ENCODE results near the gene GPRC5A. TPM values are rescaled to one million over a fixed set of nuclear protein-coding genes. Genes with fewer than 3 reads are reported as not detected.

The GPRC5A gene, protein sequence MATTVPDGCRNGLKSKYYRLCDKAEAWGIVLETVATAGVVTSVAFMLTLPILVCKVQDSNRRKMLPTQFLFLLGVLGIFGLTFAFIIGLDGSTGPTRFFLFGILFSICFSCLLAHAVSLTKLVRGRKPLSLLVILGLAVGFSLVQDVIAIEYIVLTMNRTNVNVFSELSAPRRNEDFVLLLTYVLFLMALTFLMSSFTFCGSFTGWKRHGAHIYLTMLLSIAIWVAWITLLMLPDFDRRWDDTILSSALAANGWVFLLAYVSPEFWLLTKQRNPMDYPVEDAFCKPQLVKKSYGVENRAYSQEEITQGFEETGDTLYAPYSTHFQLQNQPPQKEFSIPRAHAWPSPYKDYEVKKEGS
- 49.6 and 49.7 TPM in 2 replicates for total RNA-seq (2012; rRNA removed)
- 193 and 201 TPM in 2 replicates for polyA plus RNA-seq (2012; rRNA removed)
- polyA plus RNA-seq (2012; cell fraction: cytosol; rRNA removed) = 70.1 and 182 TPM in 2 replicates
- 125 and 230 TPM in 2 replicates for polyA plus RNA-seq (2012; cell fraction: nucleus; rRNA removed; ENCODE audit: low replicate concordance)
- percentile 98 among the genes with signal in this experiment for Bru-seq, nascent RNA
- BruChase-seq, experiment 1, labeled RNA remaining after a 6-hour chase = percentile 95 among the genes with signal in this experiment
- BruChase-seq, experiment 2, labeled RNA remaining after a 2-hour chase = percentile 98 among the genes with signal in this experiment
- long read RNA-seq, full-length matches to known transcripts = 67 of 100 reads
- long read RNA-seq, partial matches to known transcripts = 16 of 100 reads
- long read RNA-seq, other reads (novel, unspliced or antisense) = 17 of 100 reads

DNA sequence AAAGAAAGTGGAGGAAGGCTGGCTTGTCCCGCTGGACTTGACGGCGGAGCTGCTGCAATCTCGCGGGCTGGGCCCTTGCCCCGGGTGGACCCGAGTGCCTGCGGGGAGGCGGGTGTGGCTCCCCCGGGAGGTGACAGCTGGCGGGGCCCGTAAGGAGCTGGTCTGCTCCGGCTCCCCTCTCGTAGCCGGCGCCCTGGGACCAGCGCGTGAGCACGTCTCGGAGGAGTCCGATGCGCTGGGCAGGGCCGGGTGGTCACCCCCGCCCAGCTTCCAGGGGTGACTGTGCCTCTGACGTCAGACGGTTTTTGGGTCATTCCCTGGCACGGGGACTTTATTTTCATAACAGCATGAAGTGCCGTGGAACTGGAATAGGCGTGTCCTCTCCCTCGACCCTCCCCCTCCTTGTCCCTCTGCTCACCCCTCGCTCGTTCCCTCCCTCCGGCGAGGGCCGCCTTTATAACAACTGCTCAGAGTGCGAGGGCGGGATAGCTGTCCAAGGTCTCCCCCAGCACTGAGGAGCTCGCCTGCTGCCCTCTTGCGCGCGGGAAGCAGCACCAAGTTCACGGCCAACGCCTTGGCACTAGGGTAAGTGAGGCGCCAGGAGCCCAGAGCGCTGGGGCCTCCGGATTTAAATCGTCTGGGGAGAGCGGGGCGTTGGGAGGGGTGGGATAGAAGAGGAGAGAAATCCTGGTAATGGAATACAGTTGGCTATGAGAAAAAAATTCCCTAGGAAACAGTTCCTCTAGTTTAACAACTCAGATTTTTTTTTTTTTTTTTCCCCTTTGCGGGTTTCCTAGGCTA, at the start of gene GPRC5A:
GPRC5A (plus strand) TSS at position 483 of the 801 bp plus-strand sequence. CDS start 16,688 bp downstream, outside the sequence.
- POLR2A ChIA-PET (ENCODE audit: unreplicated experiment) = interaction anchor here (0.6 kb wide), 1 partner anchor 23 kb away, joined by 3 read pairs; no protein-coding TSS in a partner anchor
- 3% methylated on average over 13 of the region's 50 CpGs; no CpG with 5 or more reads in 1 of the 2 experiments for WGBS, 2 experiments (ENCODE audit: extremely low coverage in 2 of 2, insufficient read length in 1 of 2)
- H2AK5ac ChIP-seq (ENCODE audit: low read depth, low read length) = peak within 1 kb of the TSS; percentile 88
- ATAC-seq (ENCODE audit: low read depth) = peak; percentile 90
- H3K9me1 ChIP-seq (ENCODE audit: insufficient read depth, low read length) = peaks cover 11% of the 10 kb centered on the region
- peak within 1 kb of the TSS; percentile 91 for H3K23ac ChIP-seq (ENCODE audit: low read depth, low read length)
- peaks cover 4% of the 10 kb centered on the region; the same call in 1 of the 2 replicates for H3K36me3 ChIP-seq (ENCODE audit: control insufficient read depth, insufficient read depth, low read length)
- H3K4me3 ChIP-seq (ENCODE audit: insufficient read depth, low read depth, low read length) = peak within 1 kb of the TSS; percentile 72
- H3K4me2 ChIP-seq (ENCODE audit: low read depth, low read length) = peak within 1 kb of the TSS; percentile 80
- peak within 1 kb of the TSS; percentile 95 for H2AK9ac ChIP-seq (replicated peaks; ENCODE audit: low read depth, low read length, poor library complexity)
- peak within 1 kb of the TSS; percentile 78 for H3K27ac ChIP-seq (ENCODE audit: insufficient read depth, low read length)
- peak within 1 kb of the TSS; percentile 72 for H4K5ac ChIP-seq (ENCODE audit: low read depth, low read length)
- H2AFZ ChIP-seq (replicated peaks; ENCODE audit: low read length, poor library complexity) = peak within 1 kb of the TSS; percentile 91
- H3K27me3 ChIP-seq (ENCODE audit: control insufficient read depth, insufficient read depth, low read length) = no peaks in the 10 kb centered on the region
- peak within 1 kb of the TSS; percentile 73 for H2BK20ac ChIP-seq (ENCODE audit: low read depth, low read length)
- H4K8ac ChIP-seq (ENCODE audit: low read depth in 2 of 2, low read length in 2 of 2) = peak within 1 kb of the TSS; percentile 73 to 85
- in situ Hi-C loops (cut with MboI; ENCODE audit: low sequenced_read_pairs) = no loop called here
- no peaks in the 10 kb centered on the region for H3K9me3 ChIP-seq (ENCODE audit: control insufficient read depth, insufficient read depth, low read length)
- peaks cover 7% of the 10 kb centered on the region; the same call in 1 of the 2 replicates for H4K20me1 ChIP-seq (ENCODE audit: insufficient read depth, low read length)
- peak within 1 kb of the TSS; percentile 88 for H4K91ac ChIP-seq (ENCODE audit: insufficient read depth, low read depth, low read length)
- H3K79me1 ChIP-seq (ENCODE audit: low read depth in 1 of 2, low read length in 2 of 2) = peaks cover 6 to 42% of the 10 kb centered on the region in 2 experiments; a peak in 3 of 4 replicates
- peak; percentile 98 for DNase-seq
- peak within 1 kb of the TSS; percentile 80; the same call in 2 of the 3 replicates for H2BK15ac ChIP-seq (ENCODE audit: low read depth, low read length)
- no TSS peak for BruUV-seq (replicated peaks)
- dilution Hi-C loops (cut with HindIII; ENCODE audit: low sequenced_read_pairs, unreplicated experiment) = no loop called here
- H2BK120ac ChIP-seq (ENCODE audit: low read depth, low read length) = peak within 1 kb of the TSS; percentile 88
- peaks cover 9% of the 10 kb centered on the region for H3K4me1 ChIP-seq (ENCODE audit: control insufficient read depth, insufficient read depth, low read length)
- H2BK5ac ChIP-seq (ENCODE audit: low read depth, low read length, poor library complexity, severe bottlenecking) = peak within 1 kb of the TSS; percentile 87
- CTCF ChIA-PET = interaction anchor here (0.7 to 1.3 kb wide), 5 partner anchors 24 to 697 kb away, joined by 3 to 7 read pairs (median 3); no protein-coding TSS in a partner anchor
- peak within 1 kb of the TSS; percentile 86 for H3K9ac ChIP-seq (ENCODE audit: low read depth, low read length)
- H3K14ac ChIP-seq (replicated peaks; ENCODE audit: low read depth, low read length) = peak within 1 kb of the TSS; percentile 83
- peak within 1 kb of the TSS; percentile 39 for H3K18ac ChIP-seq (ENCODE audit: low read depth, low read length)
- intact Hi-C loops (cut with micrococcal nuclease) = loop anchor here (1.0 to 2.0 kb wide), 2 partner anchors 21 to 54 kb away; no protein-coding TSS in a partner anchor
- H3K4ac ChIP-seq (ENCODE audit: low read depth, low read length) = peak within 1 kb of the TSS; percentile 92
- peak within 1 kb of the TSS; percentile 86 for H3K56ac ChIP-seq (ENCODE audit: extremely low read depth, insufficient read depth, low read length)
- TF ChIP-seq, protein P1, sequence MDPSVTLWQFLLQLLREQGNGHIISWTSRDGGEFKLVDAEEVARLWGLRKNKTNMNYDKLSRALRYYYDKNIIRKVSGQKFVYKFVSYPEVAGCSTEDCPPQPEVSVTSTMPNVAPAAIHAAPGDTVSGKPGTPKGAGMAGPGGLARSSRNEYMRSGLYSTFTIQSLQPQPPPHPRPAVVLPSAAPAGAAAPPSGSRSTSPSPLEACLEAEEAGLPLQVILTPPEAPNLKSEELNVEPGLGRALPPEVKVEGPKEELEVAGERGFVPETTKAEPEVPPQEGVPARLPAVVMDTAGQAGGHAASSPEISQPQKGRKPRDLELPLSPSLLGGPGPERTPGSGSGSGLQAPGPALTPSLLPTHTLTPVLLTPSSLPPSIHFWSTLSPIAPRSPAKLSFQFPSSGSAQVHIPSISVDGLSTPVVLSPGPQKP (IDR thresholded peaks at IDR 0.05; ENCODE audit: borderline replicate concordance, low read depth, low read length) = no peak
- TF ChIP-seq MAFK (IDR thresholded peaks at IDR 0.05; ENCODE audit: low read depth, low read length) (no peak), RCOR1 (IDR thresholded peaks at IDR 0.05; ENCODE audit: insufficient replicate concordance, low read length) (peak; percentile 55), POLR2A (IDR thresholded peaks at IDR 0.05; ENCODE audit: low read depth, low read length) (peak; percentile 98), RFX5 (IDR thresholded peaks at IDR 0.05; ENCODE audit: low read depth, low read length) (no peak), BHLHE40 (IDR thresholded peaks at IDR 0.05; ENCODE audit: low read depth, low read length) (peak; percentile 96), CHD1 (IDR thresholded peaks at IDR 0.05; ENCODE audit: low read depth, low read length) (peak; percentile 99)
- TF ChIP-seq, protein P2, sequence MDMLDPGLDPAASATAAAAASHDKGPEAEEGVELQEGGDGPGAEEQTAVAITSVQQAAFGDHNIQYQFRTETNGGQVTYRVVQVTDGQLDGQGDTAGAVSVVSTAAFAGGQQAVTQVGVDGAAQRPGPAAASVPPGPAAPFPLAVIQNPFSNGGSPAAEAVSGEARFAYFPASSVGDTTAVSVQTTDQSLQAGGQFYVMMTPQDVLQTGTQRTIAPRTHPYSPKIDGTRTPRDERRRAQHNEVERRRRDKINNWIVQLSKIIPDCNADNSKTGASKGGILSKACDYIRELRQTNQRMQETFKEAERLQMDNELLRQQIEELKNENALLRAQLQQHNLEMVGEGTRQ (IDR thresholded peaks at IDR 0.05; ENCODE audit: low read depth, low read length) = 0 out of 2 replicates have a peak, but pooled peaks have one; percentile 13
- TF ChIP-seq, protein P3, sequence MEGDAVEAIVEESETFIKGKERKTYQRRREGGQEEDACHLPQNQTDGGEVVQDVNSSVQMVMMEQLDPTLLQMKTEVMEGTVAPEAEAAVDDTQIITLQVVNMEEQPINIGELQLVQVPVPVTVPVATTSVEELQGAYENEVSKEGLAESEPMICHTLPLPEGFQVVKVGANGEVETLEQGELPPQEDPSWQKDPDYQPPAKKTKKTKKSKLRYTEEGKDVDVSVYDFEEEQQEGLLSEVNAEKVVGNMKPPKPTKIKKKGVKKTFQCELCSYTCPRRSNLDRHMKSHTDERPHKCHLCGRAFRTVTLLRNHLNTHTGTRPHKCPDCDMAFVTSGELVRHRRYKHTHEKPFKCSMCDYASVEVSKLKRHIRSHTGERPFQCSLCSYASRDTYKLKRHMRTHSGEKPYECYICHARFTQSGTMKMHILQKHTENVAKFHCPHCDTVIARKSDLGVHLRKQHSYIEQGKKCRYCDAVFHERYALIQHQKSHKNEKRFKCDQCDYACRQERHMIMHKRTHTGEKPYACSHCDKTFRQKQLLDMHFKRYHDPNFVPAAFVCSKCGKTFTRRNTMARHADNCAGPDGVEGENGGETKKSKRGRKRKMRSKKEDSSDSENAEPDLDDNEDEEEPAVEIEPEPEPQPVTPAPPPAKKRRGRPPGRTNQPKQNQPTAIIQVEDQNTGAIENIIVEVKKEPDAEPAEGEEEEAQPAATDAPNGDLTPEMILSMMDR (conservative IDR thresholded peaks at IDR 0.05; ENCODE audit: low read depth, low read length) = peak; percentile 47
